Activated naive CD4-positive, alpha-beta T cell treated with anti-CD3 and anti-CD28 coated beads, Interleukin-2, amount 10 ng/mL, durations not matched to agents 7 days and 5 days (primary cell): ENCODE data around the gene ANXA2R.
"Not testable (repeated sequence)": the region's sequence is repeated elsewhere in the genome, so short reads cannot be mapped to it uniquely, and the experiment has no call there.

Source experiments
- CTCF ChIA-PET: fragments of 350-600 bp; sonication (Branson Sonifier 250); formaldehyde crosslinking; loops from one replicate; lab custom pipeline; 2021; ENCODE audit warnings: antibody characterized with exemption; lab: Charles Lee
- DNase-seq: peaks from one replicate; pipeline ENCODE4 v3.0.0-alpha.2; 2020
- H3K27ac Mint-ChIP-seq: one replicate; pipeline ENCODE4 v1.8.0; 2021; ENCODE audit warnings: mild to moderate bottlenecking, moderate library complexity, mixed read lengths
- H3K27me3 Mint-ChIP-seq: one replicate; pipeline ENCODE4 v1.8.0; 2021; ENCODE audit warnings: mild to moderate bottlenecking, mixed read lengths
- H3K36me3 Mint-ChIP-seq: one replicate; pipeline ENCODE4 v1.8.0; 2021; ENCODE audit warnings: mixed read lengths
- H3K4me1 Mint-ChIP-seq: one replicate; pipeline ENCODE4 v1.8.0; 2021; ENCODE audit warnings: mixed read lengths
- H3K4me3 Mint-ChIP-seq: one replicate; pipeline ENCODE4 v1.8.0; 2021; ENCODE audit warnings: mild to moderate bottlenecking, moderate library complexity, mixed read lengths
- H3K9me3 Mint-ChIP-seq: one replicate; pipeline ENCODE4 v1.8.0; 2021; ENCODE audit warnings: mixed read lengths

The ANXA2R gene

DNA sequence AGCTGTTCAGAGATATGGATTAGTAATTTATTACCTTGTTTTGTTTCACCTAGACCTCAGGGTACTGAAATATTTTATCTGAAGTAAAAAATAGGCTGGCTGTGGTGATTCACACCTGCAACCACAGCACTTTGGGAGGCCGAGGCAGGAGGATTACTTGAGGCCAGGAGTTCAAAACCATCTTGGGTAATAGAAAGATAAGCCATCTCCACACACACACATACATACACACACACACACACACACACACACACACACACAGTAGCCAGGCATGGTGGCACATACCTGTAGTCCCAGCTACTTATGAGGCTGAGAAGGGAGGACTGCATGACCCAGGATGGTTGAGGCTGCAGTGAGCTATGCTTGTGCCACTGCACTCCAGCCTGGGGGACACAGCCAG, 3.7 kb downstream of the ANXA2R start:
- Mint-ChIP-seq H3K4me1 (peaks cover 41% of the 10 kb centered on the region), H3K4me3 (peak overlapping the region; percentile 94), H3K27me3 (no peaks in the 10 kb centered on the region), H3K27ac (peak overlapping the region; percentile 95), H3K36me3 (peaks cover 17% of the 10 kb centered on the region), H3K9me3 (no peaks in the 10 kb centered on the region)
- DNase-seq, result no peak
- CTCF ChIA-PET, result interaction anchor here (1.0 to 4.5 kb wide), 5 partner anchors 17 to 44 kb away, joined by 3 to 47 read pairs (median 4); no protein-coding TSS in a partner anchor

DNA sequence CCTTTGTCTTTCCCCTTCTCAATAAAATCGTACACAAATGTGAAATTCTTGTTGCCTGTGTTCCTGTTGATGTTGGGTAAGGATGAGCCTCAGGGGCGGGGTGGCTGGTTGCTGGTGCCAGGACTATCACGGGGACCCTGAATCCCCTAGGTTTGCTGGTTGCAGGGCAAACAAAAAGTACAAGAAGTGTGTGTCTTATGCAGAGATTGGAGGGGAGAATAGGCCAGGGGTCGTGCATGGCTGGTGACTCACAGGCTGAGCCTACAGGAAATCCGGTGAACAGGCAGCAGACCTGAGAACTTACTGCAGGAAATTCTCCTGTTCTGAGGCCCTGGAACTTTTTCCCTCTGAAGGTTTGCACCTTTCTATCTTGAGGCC, 5.5 kb downstream of the ANXA2R start:
- H3K27ac Mint-ChIP-seq, result peak overlapping the region; percentile 12
- H3K4me1 Mint-ChIP-seq, result peaks cover 41% of the 10 kb centered on the region
- H3K27me3 Mint-ChIP-seq, result no peaks in the 10 kb centered on the region
- H3K9me3 Mint-ChIP-seq, result no peaks in the 10 kb centered on the region
- peak overlapping the region; percentile 2 for H3K4me3 Mint-ChIP-seq
- DNase-seq, result peak; percentile 30
- CTCF ChIA-PET, result no interaction called here
- H3K36me3 Mint-ChIP-seq, result peaks cover 11% of the 10 kb centered on the region

DNA sequence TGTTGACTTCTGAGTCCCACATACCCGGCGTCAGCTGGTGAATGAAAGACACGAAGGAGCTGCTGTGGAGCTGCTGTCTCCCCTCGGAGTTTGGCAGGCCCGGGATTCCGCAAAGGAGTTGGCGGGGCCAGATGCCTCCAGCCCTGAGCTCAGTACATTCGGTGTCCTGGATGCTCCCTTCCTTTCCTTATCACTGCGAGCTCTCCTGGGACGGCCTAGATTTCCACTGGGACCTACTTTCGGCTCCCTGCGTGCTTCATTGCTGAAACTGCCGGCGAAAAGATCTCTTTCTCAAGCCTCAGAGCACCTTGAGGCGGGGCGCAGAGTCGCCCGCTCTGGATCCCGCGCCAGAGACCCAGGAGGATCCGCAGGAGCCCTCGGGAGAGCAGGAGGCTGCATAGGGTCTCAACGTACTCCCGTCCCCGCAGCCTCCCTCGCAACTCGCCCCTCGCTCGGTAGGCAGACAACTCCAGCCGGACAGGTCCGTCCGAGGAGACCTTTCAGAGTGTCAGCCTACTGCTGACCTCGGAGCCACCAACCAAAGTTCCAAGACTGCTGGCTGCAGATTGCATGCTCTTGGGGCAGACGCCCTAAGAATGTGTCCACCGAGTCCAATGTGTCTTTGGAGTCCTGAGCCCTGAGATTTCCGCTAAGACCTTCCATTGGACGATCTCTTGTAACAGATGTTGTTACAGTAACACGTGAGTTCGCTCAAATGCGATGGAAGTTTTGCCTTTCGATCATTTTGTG, 6.1 kb downstream of the ANXA2R start:
- no peak for DNase-seq
- CTCF ChIA-PET, result no interaction called here

DNA sequence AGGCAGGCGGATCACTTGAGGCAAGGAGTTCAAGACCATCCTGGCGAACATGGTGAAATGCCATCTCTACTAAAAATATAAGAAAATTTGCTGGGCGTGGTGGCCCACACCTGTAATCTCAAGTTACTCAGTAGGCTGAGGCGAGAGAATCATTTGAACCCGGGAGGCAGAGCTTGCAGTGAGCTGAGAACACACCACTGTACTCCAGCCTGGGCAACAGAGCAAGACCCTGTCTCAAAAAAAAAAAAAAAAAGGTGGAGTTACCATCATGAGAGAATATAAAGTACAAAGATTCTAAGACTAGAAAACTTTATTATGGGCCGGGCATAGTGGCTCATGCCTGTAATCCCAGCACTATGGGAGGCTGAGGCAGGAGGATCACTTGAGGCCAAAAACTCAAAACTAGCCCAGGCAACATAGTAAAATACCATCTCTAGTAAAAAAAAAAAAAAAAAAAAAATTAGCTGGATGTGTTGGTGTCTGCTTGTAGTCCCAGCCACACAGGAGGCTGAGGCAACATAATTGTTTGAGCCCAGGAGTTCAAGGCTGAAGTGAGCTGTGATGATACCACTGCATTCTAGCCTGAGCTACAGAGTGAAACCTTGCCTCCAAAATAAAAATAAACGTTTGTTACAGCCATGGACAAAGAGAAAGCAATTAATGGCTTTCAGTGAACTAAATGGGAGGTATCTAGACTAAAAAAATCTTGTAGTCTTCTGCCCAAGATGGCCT, 12.9 kb downstream of the ANXA2R start:
- no peaks in the 10 kb centered on the region for H3K27me3 Mint-ChIP-seq

More for the DNA sequence above, 6.1 kb downstream of the ANXA2R start:
- Mint-ChIP-seq H3K4me1 (peaks cover 44% of the 10 kb centered on the region), H3K27me3 (no peaks in the 10 kb centered on the region), H3K9me3 (no peaks in the 10 kb centered on the region), H3K4me3 (no peak overlapping the region), H3K36me3 (peaks cover 7% of the 10 kb centered on the region), H3K27ac (peak overlapping the region; percentile 12)

DNA sequence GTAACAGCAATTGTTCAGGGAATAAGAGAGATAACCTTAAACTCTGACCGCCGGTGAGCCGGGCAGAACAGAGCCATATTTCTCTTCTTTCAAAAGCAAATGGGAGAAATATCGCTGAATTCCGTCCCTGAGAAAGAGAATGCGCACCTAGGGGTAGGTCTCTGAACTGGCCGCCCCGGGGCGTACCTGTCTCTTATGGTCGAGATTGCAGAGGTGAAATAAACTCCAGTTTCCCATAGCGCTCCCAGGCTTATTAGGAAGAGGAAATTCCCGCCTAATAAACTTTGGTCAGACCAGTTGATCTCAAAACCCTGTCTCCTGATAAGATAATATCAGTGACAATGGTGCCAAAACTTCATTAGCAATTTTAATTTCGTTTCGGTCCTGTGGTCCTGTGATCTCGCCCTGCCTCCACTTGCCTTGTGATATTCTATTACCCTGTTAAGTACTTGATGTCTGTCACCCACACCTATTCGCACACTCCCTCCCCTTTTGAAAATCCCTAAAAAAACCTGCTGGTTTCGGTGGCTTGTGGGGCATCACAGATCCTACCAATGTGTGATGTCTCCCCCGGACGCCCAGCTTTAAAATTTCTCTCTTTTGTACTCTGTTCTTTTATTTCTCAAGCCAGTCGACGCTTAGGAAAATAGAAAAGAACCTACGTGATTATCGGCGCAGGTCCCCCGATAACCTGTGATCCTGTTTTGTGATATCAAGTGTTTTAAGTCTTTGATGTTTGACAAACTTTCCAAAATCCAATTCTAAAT, 14.8 kb downstream of the ANXA2R start:
- H3K27ac Mint-ChIP-seq, H3K9me3 Mint-ChIP-seq, H3K4me3 Mint-ChIP-seq, CTCF ChIA-PET, H3K36me3 Mint-ChIP-seq, H3K27me3 Mint-ChIP-seq, DNase-seq: not testable (repeated sequence)
- peaks cover 30% of the 10 kb centered on the region for H3K4me1 Mint-ChIP-seq

More for the DNA sequence above, 12.9 kb downstream of the ANXA2R start:
- DNase-seq, result no peak
- no peaks in the 10 kb centered on the region for H3K9me3 Mint-ChIP-seq
- no peak overlapping the region for H3K27ac Mint-ChIP-seq
- peaks cover 7% of the 10 kb centered on the region for H3K36me3 Mint-ChIP-seq
- H3K4me3 Mint-ChIP-seq, result no peak overlapping the region
- peaks cover 20% of the 10 kb centered on the region for H3K4me1 Mint-ChIP-seq
- CTCF ChIA-PET, result interaction anchor here (0.9 kb wide), 1 partner anchor 12 kb away, joined by 3 read pairs; no protein-coding TSS in a partner anchor

DNA sequence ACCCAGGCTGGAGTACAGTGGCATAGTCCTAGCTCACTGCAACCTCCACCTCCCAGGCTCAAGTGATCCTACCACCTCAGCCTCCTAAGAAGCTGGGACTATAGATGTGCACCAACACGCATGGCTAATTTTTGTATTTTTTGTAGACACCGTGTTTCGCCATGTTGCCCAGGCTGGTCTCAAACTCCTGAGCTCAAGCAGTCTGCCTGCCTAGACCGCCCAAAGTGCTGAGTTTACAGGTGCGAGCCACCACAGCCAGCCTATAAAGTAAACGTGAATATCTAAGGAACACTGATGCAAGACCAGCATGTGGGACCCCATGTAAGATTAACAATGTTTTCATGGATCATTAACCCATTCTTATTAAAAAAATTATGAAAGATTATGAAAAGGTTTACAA, 15.9 kb downstream of the ANXA2R start:
- no peak overlapping the region for H3K27ac Mint-ChIP-seq
- H3K9me3 Mint-ChIP-seq, result no peaks in the 10 kb centered on the region
- peaks cover 7% of the 10 kb centered on the region for H3K36me3 Mint-ChIP-seq
- H3K4me1 Mint-ChIP-seq, result peaks cover 33% of the 10 kb centered on the region
- DNase-seq, result no peak
- CTCF ChIA-PET, result no interaction called here
- H3K27me3 Mint-ChIP-seq, result no peaks in the 10 kb centered on the region
- no peak overlapping the region for H3K4me3 Mint-ChIP-seq

DNA sequence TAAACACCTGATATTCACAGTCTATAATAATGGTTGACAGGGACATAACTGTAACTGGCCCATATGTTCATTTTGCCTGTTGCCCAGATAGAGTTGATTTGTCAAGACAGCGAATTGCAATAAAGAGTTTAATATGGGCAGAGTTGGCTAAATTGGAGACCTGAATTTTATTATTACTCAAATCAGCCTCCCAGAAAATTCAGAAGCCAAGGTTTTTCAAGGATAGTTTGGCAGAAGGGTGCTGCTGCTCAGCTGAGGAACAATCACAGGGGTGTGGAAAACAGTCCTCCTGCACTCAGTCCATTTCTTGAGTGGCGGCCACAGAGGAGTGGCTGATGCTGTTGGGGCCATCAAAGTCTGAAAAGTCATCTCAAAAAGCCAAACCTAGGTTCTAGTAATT, 19.0 kb downstream of the ANXA2R start:
- H3K4me3 Mint-ChIP-seq, result peak overlapping the region; percentile 95
- H3K9me3 Mint-ChIP-seq, result no peaks in the 10 kb centered on the region
- no peak for DNase-seq
- no peaks in the 10 kb centered on the region for H3K27me3 Mint-ChIP-seq
- H3K36me3 Mint-ChIP-seq, result peaks cover 7% of the 10 kb centered on the region
- H3K4me1 Mint-ChIP-seq, result peaks cover 26% of the 10 kb centered on the region
- CTCF ChIA-PET, result interaction anchor here (1.1 to 6.8 kb wide), 7 partner anchors 11 to 71 kb away, joined by 3 to 74 read pairs (median 31); partner anchors contain the start of gene ANXA2R
- H3K27ac Mint-ChIP-seq, result peak overlapping the region; percentile 100

DNA sequence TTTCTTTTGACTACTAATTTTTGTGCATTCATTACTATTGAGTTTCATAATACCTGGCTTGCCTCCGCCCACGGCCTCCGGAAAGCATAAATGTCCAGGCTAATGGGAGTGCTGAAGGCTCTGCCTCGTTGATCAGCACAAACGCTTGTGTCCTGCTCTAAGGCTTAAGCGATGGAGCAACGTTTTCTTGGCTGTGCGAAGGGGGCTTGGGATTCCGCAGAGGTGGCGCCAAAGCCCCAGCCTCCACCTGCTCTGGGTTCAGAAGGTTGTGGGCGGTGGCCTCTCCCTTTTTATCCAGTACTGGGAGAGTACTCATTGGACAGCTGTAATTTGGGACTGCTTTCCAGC, 19.7 kb downstream of the ANXA2R start:
- peaks cover 6% of the 10 kb centered on the region for H3K36me3 Mint-ChIP-seq
- H3K4me3 Mint-ChIP-seq, result peak overlapping the region; percentile 95
- peak; percentile 55 for DNase-seq
- no peaks in the 10 kb centered on the region for H3K9me3 Mint-ChIP-seq
- CTCF ChIA-PET, result interaction anchor here (0.5 to 6.8 kb wide), 15 partner anchors 9 to 465 kb away, joined by 3 to 74 read pairs (median 5); partner anchors contain the start of gene ANXA2R
- H3K27me3 Mint-ChIP-seq, result no peaks in the 10 kb centered on the region
- H3K4me1 Mint-ChIP-seq, result peaks cover 34% of the 10 kb centered on the region
- H3K27ac Mint-ChIP-seq, result peak overlapping the region; percentile 100

DNA sequence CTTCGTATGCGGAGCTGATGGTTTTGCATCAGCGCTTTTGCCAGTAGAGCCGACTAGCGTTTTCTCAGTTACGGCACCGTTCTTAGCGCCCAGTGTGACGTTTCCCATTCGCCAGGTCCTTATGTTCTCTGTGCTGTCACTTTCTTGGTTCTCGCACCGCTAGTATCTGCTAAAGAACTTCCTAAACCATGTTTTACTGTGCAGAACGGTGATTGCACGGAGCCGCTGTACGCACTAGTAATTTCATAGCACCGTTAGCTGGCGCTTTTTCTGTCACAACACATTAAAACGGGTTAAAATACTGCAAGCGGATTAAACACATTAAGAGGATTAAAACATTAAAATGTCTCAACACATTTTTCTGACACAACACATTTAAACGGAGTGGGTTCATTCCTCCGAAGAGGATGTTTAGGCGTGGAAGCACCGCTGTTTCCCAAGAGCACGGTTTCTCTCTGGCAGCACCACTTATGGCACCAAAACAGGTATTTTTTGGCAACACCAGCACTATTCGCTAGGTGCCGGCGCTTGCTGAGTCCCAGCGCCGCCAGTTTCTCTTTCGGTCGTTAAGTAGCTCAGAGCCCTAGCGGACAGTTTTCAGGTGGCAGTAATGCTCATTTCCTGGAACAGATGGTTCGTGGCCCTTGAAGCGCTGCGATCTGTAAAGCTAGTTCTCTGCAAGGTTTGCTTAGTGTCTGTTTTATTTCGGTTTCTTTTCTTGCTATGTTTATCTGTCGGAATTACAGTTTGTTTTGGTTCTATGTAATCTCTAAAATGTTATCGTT, 20.3 kb downstream of the ANXA2R start:
- CTCF ChIA-PET, result interaction anchor here (0.5 to 6.8 kb wide), 17 partner anchors 10 to 465 kb away, joined by 3 to 74 read pairs (median 7); partner anchors contain the start of gene ANXA2R
- H3K27me3 Mint-ChIP-seq, result no peaks in the 10 kb centered on the region
- DNase-seq, result peak; percentile 92
- peak overlapping the region; percentile 100 for H3K27ac Mint-ChIP-seq
- H3K4me1 Mint-ChIP-seq, result peaks cover 40% of the 10 kb centered on the region
- H3K36me3 Mint-ChIP-seq, result peaks cover 8% of the 10 kb centered on the region
- H3K9me3 Mint-ChIP-seq, result no peaks in the 10 kb centered on the region
- peak overlapping the region; percentile 95 for H3K4me3 Mint-ChIP-seq

DNA sequence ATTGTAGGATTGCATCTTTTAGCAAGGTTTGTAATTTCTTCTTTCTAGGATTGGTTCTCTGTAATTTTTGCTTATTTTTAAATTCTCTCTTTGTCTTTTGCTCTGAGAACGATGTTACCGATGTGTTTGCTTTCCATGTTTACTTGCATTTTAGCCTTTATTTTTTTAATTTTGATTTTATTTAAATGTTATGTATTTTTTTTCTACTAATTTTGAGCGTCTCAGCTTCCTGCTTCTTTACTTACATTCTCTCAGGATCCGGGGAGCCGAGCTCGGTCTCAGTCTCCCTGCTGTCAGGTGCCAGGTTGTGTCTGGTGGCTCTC, 20.9 kb downstream of the ANXA2R start:
- DNase-seq, result no peak
- Mint-ChIP-seq H3K4me3 (peak overlapping the region; percentile 95), H3K27ac (peak overlapping the region; percentile 100), H3K27me3 (no peaks in the 10 kb centered on the region), H3K36me3 (peaks cover 12% of the 10 kb centered on the region), H3K9me3 (no peaks in the 10 kb centered on the region), H3K4me1 (peaks cover 44% of the 10 kb centered on the region)
- CTCF ChIA-PET, result interaction anchor here (1.2 to 6.8 kb wide), 12 partner anchors 10 to 110 kb away, joined by 3 to 74 read pairs (median 12); partner anchors contain the start of gene ANXA2R

DNA sequence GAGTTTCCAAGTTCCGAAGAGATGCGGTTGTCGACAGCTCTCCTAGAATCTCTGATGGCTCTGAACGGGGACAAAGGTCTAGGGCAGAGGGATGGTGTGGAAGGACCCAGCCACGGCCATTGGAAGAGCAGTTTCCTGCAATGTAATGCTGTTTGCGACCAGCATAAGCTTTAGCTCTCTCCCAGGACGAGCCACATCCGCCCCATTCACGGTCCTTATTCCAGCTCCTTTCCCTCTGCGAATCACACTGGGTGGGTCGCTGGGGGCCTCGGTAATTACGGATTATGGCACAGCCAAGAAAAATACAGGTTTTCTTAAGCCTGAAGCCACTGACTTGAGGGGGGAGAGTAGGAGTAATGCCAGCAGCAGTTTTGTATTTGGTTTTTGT, 22.7 kb downstream of the ANXA2R start:
- Mint-ChIP-seq H3K4me1 (peaks cover 46% of the 10 kb centered on the region), H3K27me3 (no peaks in the 10 kb centered on the region), H3K9me3 (no peaks in the 10 kb centered on the region), H3K36me3 (peaks cover 18% of the 10 kb centered on the region), H3K27ac (peak overlapping the region; percentile 100), H3K4me3 (peak overlapping the region; percentile 95)
- peak; percentile 60 for DNase-seq
- CTCF ChIA-PET, result interaction anchor here (0.7 to 6.8 kb wide), 6 partner anchors 9 to 296 kb away, joined by 4 to 74 read pairs (median 16); partner anchors contain the start of genes ANXA2R and HMGCS1

DNA sequence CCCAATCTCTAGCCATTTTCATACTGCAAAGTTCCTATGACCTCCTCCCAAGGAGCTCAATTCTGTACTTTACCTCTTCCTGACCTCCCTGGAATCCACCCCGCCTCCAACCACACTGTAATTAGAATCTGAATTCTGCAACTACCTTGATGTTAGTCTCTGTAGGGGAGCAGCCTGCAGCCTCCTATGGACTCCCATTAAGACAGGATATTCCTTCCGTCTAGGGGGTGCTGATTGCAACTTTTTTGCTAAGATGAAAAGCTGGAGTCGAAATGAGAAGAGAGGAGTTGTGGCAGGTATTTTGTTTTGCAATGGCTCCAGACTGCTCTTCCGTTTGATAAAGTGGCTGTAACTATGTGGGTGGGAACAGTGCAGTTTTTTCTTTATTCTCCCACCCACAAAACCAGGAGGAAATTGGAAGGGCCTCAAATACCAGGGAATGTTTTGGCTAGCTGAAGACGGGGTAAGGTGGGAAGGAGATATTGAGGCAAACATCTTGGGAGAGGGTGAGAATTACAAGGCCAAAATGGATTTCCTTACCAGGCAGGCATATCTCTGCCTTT, 23.8 kb downstream of the ANXA2R start:
- H3K36me3 Mint-ChIP-seq, result peaks cover 18% of the 10 kb centered on the region
- H3K4me1 Mint-ChIP-seq, result peaks cover 45% of the 10 kb centered on the region
- peak overlapping the region; percentile 95 for H3K4me3 Mint-ChIP-seq
- CTCF ChIA-PET, result interaction anchor here (0.6 to 6.8 kb wide), 6 partner anchors 8 to 588 kb away, joined by 4 to 74 read pairs (median 12); partner anchors contain the start of genes ANXA2R and HMGCS1
- DNase-seq, result no peak
- H3K27me3 Mint-ChIP-seq, result no peaks in the 10 kb centered on the region
- H3K27ac Mint-ChIP-seq, result peak overlapping the region; percentile 100
- no peaks in the 10 kb centered on the region for H3K9me3 Mint-ChIP-seq

DNA sequence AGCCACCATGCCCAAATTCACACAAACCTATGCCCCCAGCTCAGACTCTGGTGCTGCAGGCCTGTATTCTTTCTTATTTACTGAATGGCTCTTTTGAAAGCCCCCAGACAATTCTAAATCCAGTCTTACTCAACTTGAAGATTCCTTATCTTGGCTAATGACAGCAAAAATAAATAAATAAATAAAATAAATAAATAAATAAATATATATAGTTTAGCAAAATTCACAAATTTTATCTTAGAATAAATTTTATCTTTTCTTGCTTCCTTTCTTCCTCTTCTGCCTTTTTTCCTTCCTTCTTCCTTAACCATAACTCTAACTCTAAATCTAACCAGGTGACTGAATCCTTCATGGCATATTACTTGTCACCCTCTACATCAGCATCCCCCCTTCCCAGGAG, 25.6 kb downstream of the ANXA2R start:
- H3K4me1 Mint-ChIP-seq, result peaks cover 53% of the 10 kb centered on the region
- H3K4me3 Mint-ChIP-seq, result no peak overlapping the region
- no peak overlapping the region for H3K27ac Mint-ChIP-seq
- CTCF ChIA-PET, result no interaction called here
- DNase-seq, result no peak
- H3K27me3 Mint-ChIP-seq, result no peaks in the 10 kb centered on the region
- no peaks in the 10 kb centered on the region for H3K9me3 Mint-ChIP-seq
- H3K36me3 Mint-ChIP-seq, result peaks cover 18% of the 10 kb centered on the region
